B cell (primary cell): Measurements from ENCODE around the gene CNKSR2. TPM values are rescaled to one million over a fixed set of nuclear protein-coding genes. Genes with fewer than 3 reads are reported as not detected.

Experiments used
- ATAC-seq: fragments of 200-7000 bp; cut with Tn5 transposase; one replicate; pipeline ENCODE4 v1.10.0; 2021; ENCODE audit warnings: low read depth, mild to moderate bottlenecking, moderate number of reproducible peaks, moderate library complexity
- CTCF ChIA-PET: fragments of 350-600 bp; sonication (Branson Sonifier 250); formaldehyde crosslinking; loops from one replicate; lab custom pipeline; 2021; ENCODE audit warnings: antibody characterized with exemption, inconsistent platforms; lab: Charles Lee
- POLR2A ChIA-PET: fragments of 350-600 bp; sonication (Branson Sonifier 250); formaldehyde crosslinking; loops from one replicate; lab custom pipeline; 2021; ENCODE audit warnings: antibody characterized with exemption; lab: Charles Lee
- DNase-seq: peaks from one replicate; pipeline ENCODE4 v3.0.0; 2013
- H2AFZ ChIP-seq: 2 replicates; pipeline ENCODE4 v1.6.1; 2012; ENCODE audit warnings: mild to moderate bottlenecking, low read depth, low read length; ENCODE audit not compliant: insufficient read depth, poor library complexity, severe bottlenecking
- H3K27ac ChIP-seq, 2 donors: 1 replicate in 1 of 2; 2 replicates in 1 of 2; pipeline ENCODE4 v1.5.1; 2012 to 2013; ENCODE audit warnings: low read length in 2 of 2, mild to moderate bottlenecking in 2 of 2, moderate library complexity in 1 of 2
- H3K27me3 ChIP-seq, 4 experiments: fragments of 200-600 bp in 1 of 4; sonication (generic) in 1 of 4; replicated peaks in 1 of 4; 1 replicate in 2 of 4; 2 replicates in 2 of 4; pipeline versions ENCODE4 v1.6.1 to v1.7.0; 2013 to 2016; ENCODE audit warnings: low read length in 3 of 4, mild to moderate bottlenecking in 2 of 4, mixed read lengths in 1 of 4, moderate library complexity in 1 of 4; ENCODE audit not compliant: insufficient read depth in 4 of 4, control insufficient read depth in 3 of 4; ENCODE audit errors: control extremely low read depth in 1 of 4
- H3K36me3 ChIP-seq, 2 experiments: replicated peaks in 1 of 2; 1 replicate in 1 of 2; 2 replicates in 1 of 2; pipeline versions ENCODE4 v1.6.1 to v1.7.1; 2013; ENCODE audit warnings: low read length in 1 of 2; ENCODE audit not compliant: insufficient read depth in 2 of 2, control insufficient read depth in 1 of 2; ENCODE audit errors: control extremely low read depth in 1 of 2, extremely low read depth in 1 of 2
- H3K4me1 ChIP-seq, 2 donors: fragments of 200-600 bp in 1 of 2; sonication (generic) in 1 of 2; 1 replicate in 1 of 2; 2 replicates in 1 of 2; pipeline versions ENCODE4 v1.5.1 to v1.6.1; 2013 to 2017; ENCODE audit warnings: low read length in 2 of 2; ENCODE audit not compliant: control insufficient read depth in 2 of 2, insufficient read depth in 2 of 2
- H3K4me2 ChIP-seq: replicated peaks from 2 replicates; pipeline ENCODE3; 2012; ENCODE audit warnings: mild to moderate bottlenecking, low read depth, low read length; ENCODE audit not compliant: poor library complexity, severe bottlenecking
- H3K4me3 ChIP-seq, 5 experiments: fragments of 200-600 bp in 1 of 5; sonication (generic) in 1 of 5; 1 replicate in 3 of 5; 2 replicates in 2 of 5; pipeline versions ENCODE4 v1.5.1 to v1.7.0; 2011 to 2016; ENCODE audit warnings: low read length in 4 of 5, mild to moderate bottlenecking in 4 of 5, low read depth in 2 of 5, control low read depth in 1 of 5, moderate library complexity in 1 of 5; ENCODE audit not compliant: insufficient read depth in 1 of 5; ENCODE audit errors: control extremely low read depth in 1 of 5, extremely low read depth in 1 of 5
- H3K79me2 ChIP-seq: fragments of 200-600 bp; sonication (generic); one replicate; pipeline ENCODE4 v1.6.0; 2016; ENCODE audit warnings: low read length; ENCODE audit not compliant: control insufficient read depth, insufficient read depth
- H3K9ac ChIP-seq: fragments of 200-600 bp; sonication (generic); 2 replicates; pipeline ENCODE4 v1.6.1; 2017; ENCODE audit warnings: mild to moderate bottlenecking, low read length, moderate library complexity
- H3K9me3 ChIP-seq, 3 donors: one replicate each; pipeline versions ENCODE4 v1.6.1 to v1.7.1; 2013; ENCODE audit warnings: low read length in 2 of 3; ENCODE audit not compliant: control insufficient read depth in 2 of 3, insufficient read depth in 1 of 3; ENCODE audit errors: control extremely low read depth in 1 of 3
- H4K20me1 ChIP-seq: 2 replicates; pipeline ENCODE4 v1.6.0; 2012; ENCODE audit warnings: mild to moderate bottlenecking, low read length; ENCODE audit not compliant: insufficient read depth, control insufficient read depth, poor library complexity, severe bottlenecking
- H3K27ac Mint-ChIP-seq: one replicate; pipeline ENCODE4 v1.8.0; 2021; ENCODE audit warnings: mixed read lengths
- H3K27me3 Mint-ChIP-seq: one replicate; pipeline ENCODE4 v1.8.0; 2021; ENCODE audit warnings: mixed read lengths
- H3K4me1 Mint-ChIP-seq: one replicate; pipeline ENCODE4 v1.8.0; 2021; ENCODE audit warnings: mixed read lengths
- H3K4me3 Mint-ChIP-seq: one replicate; pipeline ENCODE4 v1.8.0; 2021; ENCODE audit warnings: mixed read lengths
- H3K9me3 Mint-ChIP-seq: one replicate; pipeline ENCODE4 v1.8.0; 2022; ENCODE audit warnings: mixed read lengths; ENCODE audit not compliant: insufficient read depth
- EZH2 ChIP-seq: IDR thresholded peaks from 2 replicates; pipeline ENCODE4 v1.6.1; 2012; ENCODE audit warnings: borderline replicate concordance, low read depth, mild to moderate bottlenecking, moderate library complexity, low read length; ENCODE audit not compliant: insufficient read depth, poor library complexity, severe bottlenecking
- WGBS: methylation state at CpG from one replicate; pipeline ENCODE4 v1.1.5; 2013; ENCODE audit warnings: missing lambda C conversion rate; ENCODE audit not compliant: insufficient coverage; 5-methylcytosine and 5-hydroxymethylcytosine counted together
- intact Hi-C: fragments of 100-400 bp; cut with micrococcal nuclease; formaldehyde crosslinking; loops from one replicate; pipeline ENCODE4 v1.10.0; 2022
- polyA plus RNA-seq: library from polyadenylated mRNA; depleted of rRNA; stranded (reverse); fragments of >200 nt; gene quantifications from 2 replicates; pipeline ENCODE4 v1.2.3, GENCODE V29; 2012
- total RNA-seq, 2 donors: library from RNA; stranded (reverse); fragments of 120-200 nt in 1 of 2; gene quantifications; 1 replicate in 1 of 2; 2 replicates in 1 of 2; pipeline versions ENCODE4 v1.2.3 to v1.2.4, GENCODE V29; 2013 to 2022
- TF ChIP-seq, protein P1 (sequence below): fragments of 200-600 bp; IDR thresholded peaks from one replicate; pipeline ENCODE4 v1.8.0; 2022; ENCODE audit warnings: antibody characterized with exemption, mild to moderate bottlenecking

The CNKSR2 gene
- total and polyA plus RNA-seq, 2 donors (not counting 1 experiment from before 2014, with no cell fraction given): 11.5 to 18.8 TPM

DNA sequence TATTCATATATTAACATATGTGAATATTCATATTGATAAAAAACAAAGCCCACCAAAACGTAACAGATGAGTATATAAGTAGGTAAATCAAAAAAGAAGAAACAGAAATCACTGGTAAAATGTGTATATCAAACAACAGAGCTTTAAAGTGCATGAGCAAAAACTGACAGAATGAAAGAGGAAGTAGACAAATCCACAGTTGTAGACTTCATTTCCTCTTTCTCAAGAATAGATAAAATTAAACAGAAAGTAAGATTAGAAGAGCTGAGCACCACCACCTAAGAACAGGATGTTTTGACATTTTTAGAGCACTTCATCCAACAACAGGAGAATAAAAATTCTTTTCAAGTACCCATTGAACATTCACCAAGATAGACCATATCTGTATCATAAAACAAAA lies 64.6 kb downstream of the CNKSR2 start:
- no peaks in the 10 kb centered on the region for H3K27me3 ChIP-seq
- CTCF ChIA-PET: interaction anchor here (2.8 kb wide), 1 partner anchor 41 kb away, joined by 13 read pairs; no protein-coding TSS in a partner anchor
- no peak for TF ChIP-seq EZH2
- TF ChIP-seq, protein P1, sequence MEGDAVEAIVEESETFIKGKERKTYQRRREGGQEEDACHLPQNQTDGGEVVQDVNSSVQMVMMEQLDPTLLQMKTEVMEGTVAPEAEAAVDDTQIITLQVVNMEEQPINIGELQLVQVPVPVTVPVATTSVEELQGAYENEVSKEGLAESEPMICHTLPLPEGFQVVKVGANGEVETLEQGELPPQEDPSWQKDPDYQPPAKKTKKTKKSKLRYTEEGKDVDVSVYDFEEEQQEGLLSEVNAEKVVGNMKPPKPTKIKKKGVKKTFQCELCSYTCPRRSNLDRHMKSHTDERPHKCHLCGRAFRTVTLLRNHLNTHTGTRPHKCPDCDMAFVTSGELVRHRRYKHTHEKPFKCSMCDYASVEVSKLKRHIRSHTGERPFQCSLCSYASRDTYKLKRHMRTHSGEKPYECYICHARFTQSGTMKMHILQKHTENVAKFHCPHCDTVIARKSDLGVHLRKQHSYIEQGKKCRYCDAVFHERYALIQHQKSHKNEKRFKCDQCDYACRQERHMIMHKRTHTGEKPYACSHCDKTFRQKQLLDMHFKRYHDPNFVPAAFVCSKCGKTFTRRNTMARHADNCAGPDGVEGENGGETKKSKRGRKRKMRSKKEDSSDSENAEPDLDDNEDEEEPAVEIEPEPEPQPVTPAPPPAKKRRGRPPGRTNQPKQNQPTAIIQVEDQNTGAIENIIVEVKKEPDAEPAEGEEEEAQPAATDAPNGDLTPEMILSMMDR: no peak
- POLR2A ChIA-PET: interaction anchor here (1.0 kb wide), 1 partner anchor 64 kb away, joined by 3 read pairs; the partner anchor contains the start of gene CNKSR2
- H3K27ac ChIP-seq: peak overlapping the region; percentile 62 to 81
- H2AFZ ChIP-seq: no peak overlapping the region
- Mint-ChIP-seq H3K9me3 (no peaks in the 10 kb centered on the region), H3K27me3 (no peaks in the 10 kb centered on the region), H3K27ac (peak overlapping the region; percentile 87), H3K4me1 (peaks cover 29% of the 10 kb centered on the region), H3K4me3 (peak overlapping the region; percentile 74)
- H3K9ac ChIP-seq: no peak overlapping the region
- no CpG with 5 or more reads among the region's 1 CpG for WGBS
- no peaks in the 10 kb centered on the region for H4K20me1 ChIP-seq
- no peaks in the 10 kb centered on the region for H3K36me3 ChIP-seq
- peak; percentile 64 for DNase-seq
- peaks cover 8 to 24% of the 10 kb centered on the region in 2 donors for H3K4me1 ChIP-seq
- H3K4me3 ChIP-seq: peak overlapping the region in 1 of 5 experiments; percentile 48
- intact Hi-C loops: loop anchor here (2.0 kb wide), 1 partner anchor 64 kb away; the partner anchor contains the start of gene CNKSR2
- ATAC-seq: peak; percentile 90
- H3K4me2 ChIP-seq: peak overlapping the region; percentile 58
- H3K9me3 ChIP-seq: no peaks in the 10 kb centered on the region
- no peaks in the 10 kb centered on the region for H3K79me2 ChIP-seq

- Histone ChIP-seq H3K9ac (no peak overlapping the region), H3K9me3 (no peaks in the 10 kb centered on the region), H3K36me3 (no peaks in the 10 kb centered on the region), H3K4me2 (no peak overlapping the region), H3K79me2 (no peaks in the 10 kb centered on the region), H3K27ac (peak overlapping the region; percentile 43 to 81), H4K20me1 (no peaks in the 10 kb centered on the region), H2AFZ (no peak overlapping the region), H3K4me3 (no peak overlapping the region), H3K27me3 (no peaks in the 10 kb centered on the region), H3K4me1 (peaks cover 8 to 24% of the 10 kb centered on the region in 2 donors)
- Mint-ChIP-seq H3K9me3 (no peaks in the 10 kb centered on the region), H3K4me3 (no peak overlapping the region), H3K27me3 (no peaks in the 10 kb centered on the region), H3K27ac (no peak overlapping the region), H3K4me1 (peaks cover 29% of the 10 kb centered on the region)
- ATAC-seq: no peak
- TF ChIP-seq EZH2: no peak
- TF ChIP-seq, protein P1: no peak
- ChIA-PET CTCF (interaction anchor here (2.8 kb wide), 1 partner anchor 39 kb away, joined by 13 read pairs; no protein-coding TSS in a partner anchor), POLR2A (interaction anchor here (0.5 to 1.2 kb wide), 2 partner anchors 67 to 385 kb away, joined by 4 read pairs; partner anchors contain the start of gene CNKSR2)
- DNase-seq: no peak
- no CpG with 5 or more reads among the region's 1 CpG for WGBS
- intact Hi-C loops: no loop called here
Observed at GRCh38 chrX:21440911-21441310, 66.7 kb downstream of the CNKSR2 start.
